ENCODE measurements around the gene CARD9.

DNA sequence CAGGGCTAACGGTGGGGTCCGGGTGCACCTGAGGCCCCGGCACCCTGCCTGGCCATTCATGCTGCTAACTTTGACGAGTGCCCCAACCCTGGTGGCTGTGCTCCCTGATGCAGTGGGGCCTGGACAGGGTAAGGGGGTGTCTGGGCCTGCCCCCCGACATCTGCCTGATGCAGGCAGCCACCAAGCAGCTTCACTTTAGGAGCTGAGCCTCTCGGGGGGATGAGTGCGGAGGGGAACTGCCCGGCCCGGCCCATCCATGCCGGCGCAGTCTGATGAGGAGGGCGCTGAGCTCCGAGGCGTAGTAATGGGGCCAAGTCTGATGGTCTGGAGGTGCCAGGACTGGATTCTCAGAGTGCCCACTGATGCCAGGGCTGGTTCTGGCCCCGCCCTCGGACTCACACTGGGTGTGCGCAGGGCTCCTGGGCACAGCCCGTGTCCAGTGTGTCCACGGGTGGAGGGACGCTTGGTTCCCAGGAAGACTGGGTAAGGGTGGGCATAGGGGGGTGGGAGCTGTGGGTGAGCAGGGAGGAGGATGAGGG lies 26.5 kb downstream of the CARD9 start:
- TF ChIP-seq RFX5 (IDR thresholded peaks at IDR 0.05; ENCODE audit: low read length): no peak
- TF ChIP-seq, protein P1, sequence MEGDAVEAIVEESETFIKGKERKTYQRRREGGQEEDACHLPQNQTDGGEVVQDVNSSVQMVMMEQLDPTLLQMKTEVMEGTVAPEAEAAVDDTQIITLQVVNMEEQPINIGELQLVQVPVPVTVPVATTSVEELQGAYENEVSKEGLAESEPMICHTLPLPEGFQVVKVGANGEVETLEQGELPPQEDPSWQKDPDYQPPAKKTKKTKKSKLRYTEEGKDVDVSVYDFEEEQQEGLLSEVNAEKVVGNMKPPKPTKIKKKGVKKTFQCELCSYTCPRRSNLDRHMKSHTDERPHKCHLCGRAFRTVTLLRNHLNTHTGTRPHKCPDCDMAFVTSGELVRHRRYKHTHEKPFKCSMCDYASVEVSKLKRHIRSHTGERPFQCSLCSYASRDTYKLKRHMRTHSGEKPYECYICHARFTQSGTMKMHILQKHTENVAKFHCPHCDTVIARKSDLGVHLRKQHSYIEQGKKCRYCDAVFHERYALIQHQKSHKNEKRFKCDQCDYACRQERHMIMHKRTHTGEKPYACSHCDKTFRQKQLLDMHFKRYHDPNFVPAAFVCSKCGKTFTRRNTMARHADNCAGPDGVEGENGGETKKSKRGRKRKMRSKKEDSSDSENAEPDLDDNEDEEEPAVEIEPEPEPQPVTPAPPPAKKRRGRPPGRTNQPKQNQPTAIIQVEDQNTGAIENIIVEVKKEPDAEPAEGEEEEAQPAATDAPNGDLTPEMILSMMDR (IDR thresholded peaks at IDR 0.05): no peak
- TF ChIP-seq YY1 (IDR thresholded peaks at IDR 0.05; ENCODE audit: low read depth): no peak
- no peak for TF ChIP-seq GABPA (IDR thresholded peaks at IDR 0.05; ENCODE audit: low read depth)
- TF ChIP-seq ELF1 (IDR thresholded peaks at IDR 0.05): no peak
- TF ChIP-seq, protein P2, sequence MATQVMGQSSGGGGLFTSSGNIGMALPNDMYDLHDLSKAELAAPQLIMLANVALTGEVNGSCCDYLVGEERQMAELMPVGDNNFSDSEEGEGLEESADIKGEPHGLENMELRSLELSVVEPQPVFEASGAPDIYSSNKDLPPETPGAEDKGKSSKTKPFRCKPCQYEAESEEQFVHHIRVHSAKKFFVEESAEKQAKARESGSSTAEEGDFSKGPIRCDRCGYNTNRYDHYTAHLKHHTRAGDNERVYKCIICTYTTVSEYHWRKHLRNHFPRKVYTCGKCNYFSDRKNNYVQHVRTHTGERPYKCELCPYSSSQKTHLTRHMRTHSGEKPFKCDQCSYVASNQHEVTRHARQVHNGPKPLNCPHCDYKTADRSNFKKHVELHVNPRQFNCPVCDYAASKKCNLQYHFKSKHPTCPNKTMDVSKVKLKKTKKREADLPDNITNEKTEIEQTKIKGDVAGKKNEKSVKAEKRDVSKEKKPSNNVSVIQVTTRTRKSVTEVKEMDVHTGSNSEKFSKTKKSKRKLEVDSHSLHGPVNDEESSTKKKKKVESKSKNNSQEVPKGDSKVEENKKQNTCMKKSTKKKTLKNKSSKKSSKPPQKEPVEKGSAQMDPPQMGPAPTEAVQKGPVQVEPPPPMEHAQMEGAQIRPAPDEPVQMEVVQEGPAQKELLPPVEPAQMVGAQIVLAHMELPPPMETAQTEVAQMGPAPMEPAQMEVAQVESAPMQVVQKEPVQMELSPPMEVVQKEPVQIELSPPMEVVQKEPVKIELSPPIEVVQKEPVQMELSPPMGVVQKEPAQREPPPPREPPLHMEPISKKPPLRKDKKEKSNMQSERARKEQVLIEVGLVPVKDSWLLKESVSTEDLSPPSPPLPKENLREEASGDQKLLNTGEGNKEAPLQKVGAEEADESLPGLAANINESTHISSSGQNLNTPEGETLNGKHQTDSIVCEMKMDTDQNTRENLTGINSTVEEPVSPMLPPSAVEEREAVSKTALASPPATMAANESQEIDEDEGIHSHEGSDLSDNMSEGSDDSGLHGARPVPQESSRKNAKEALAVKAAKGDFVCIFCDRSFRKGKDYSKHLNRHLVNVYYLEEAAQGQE (IDR thresholded peaks at IDR 0.05; ENCODE audit: low read depth, low read length): no peak
- no peak for TF ChIP-seq TAF1 (IDR thresholded peaks at IDR 0.05; ENCODE audit: borderline replicate concordance, low read depth, low read length)
- TF ChIP-seq GATA2 (CRISPR knock-in tag; IDR thresholded peaks at IDR 0.05): no peak
- no peak for TF ChIP-seq EP300 (IDR thresholded peaks at IDR 0.05; ENCODE audit: borderline replicate concordance in 1 of 2, low read depth in 1 of 2, low read length in 1 of 2)
- TF ChIP-seq POLR2AphosphoS5 (IDR thresholded peaks at IDR 0.05; ENCODE audit: low read depth, low read length): no peak
- TF ChIP-seq, protein P3, sequence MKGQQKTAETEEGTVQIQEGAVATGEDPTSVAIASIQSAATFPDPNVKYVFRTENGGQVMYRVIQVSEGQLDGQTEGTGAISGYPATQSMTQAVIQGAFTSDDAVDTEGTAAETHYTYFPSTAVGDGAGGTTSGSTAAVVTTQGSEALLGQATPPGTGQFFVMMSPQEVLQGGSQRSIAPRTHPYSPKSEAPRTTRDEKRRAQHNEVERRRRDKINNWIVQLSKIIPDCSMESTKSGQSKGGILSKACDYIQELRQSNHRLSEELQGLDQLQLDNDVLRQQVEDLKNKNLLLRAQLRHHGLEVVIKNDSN (IDR thresholded peaks at IDR 0.05; ENCODE audit: borderline replicate concordance, low read depth): no peak

Data from SK-N-SH (cell line).